Fibroblast of pulmonary artery (primary cell): Measurements from ENCODE around the gene SYTL3.
"Not testable (repeated sequence)": the region's sequence is repeated elsewhere in the genome, so short reads cannot be mapped to it uniquely, and the experiment has no call there.

ENCODE experiments used
- DNase-seq: peaks from one replicate; pipeline ENCODE4 v3.0.0-alpha.2; 2010; ENCODE audit warnings: low read depth
- H3K4me3 ChIP-seq: replicated peaks from 2 replicates; pipeline ENCODE4 v1.5.1; 2011; ENCODE audit warnings: low read depth, mild to moderate bottlenecking, control low read depth, low read length, moderate library complexity
- TF ChIP-seq, protein P1 (sequence below): IDR thresholded peaks from 2 replicates; pipeline ENCODE4 v1.5.1; 2011; ENCODE audit warnings: mild to moderate bottlenecking, control low read depth, low read length, inconsistent platforms; ENCODE audit errors: missing control alignments

Gene SYTL3

DNA sequence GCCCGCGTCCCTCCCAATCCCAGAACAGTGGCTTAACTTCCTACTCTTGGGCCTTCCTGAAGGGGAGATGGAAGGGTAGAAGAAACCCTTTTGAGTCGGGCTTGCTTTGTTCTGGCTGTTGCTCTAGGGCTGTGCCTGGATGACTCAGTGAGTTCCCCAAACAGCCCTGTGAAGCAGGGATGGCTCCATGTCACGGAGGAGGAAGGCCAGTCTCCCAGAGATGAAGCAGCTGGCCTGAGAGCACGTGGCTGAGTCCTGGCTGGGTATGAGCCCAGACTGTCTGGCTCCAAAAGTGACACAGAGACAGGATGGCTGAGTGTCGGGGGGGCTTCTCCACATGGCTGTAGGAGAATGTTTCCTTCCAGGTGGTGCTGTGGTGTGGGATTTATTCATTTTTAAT lies 4.6 kb downstream of the SYTL3 start:
- TF ChIP-seq, protein P1, sequence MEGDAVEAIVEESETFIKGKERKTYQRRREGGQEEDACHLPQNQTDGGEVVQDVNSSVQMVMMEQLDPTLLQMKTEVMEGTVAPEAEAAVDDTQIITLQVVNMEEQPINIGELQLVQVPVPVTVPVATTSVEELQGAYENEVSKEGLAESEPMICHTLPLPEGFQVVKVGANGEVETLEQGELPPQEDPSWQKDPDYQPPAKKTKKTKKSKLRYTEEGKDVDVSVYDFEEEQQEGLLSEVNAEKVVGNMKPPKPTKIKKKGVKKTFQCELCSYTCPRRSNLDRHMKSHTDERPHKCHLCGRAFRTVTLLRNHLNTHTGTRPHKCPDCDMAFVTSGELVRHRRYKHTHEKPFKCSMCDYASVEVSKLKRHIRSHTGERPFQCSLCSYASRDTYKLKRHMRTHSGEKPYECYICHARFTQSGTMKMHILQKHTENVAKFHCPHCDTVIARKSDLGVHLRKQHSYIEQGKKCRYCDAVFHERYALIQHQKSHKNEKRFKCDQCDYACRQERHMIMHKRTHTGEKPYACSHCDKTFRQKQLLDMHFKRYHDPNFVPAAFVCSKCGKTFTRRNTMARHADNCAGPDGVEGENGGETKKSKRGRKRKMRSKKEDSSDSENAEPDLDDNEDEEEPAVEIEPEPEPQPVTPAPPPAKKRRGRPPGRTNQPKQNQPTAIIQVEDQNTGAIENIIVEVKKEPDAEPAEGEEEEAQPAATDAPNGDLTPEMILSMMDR, result no peak
- H3K4me3 ChIP-seq, result no peak overlapping the region
- DNase-seq, result peak; percentile 92

DNA sequence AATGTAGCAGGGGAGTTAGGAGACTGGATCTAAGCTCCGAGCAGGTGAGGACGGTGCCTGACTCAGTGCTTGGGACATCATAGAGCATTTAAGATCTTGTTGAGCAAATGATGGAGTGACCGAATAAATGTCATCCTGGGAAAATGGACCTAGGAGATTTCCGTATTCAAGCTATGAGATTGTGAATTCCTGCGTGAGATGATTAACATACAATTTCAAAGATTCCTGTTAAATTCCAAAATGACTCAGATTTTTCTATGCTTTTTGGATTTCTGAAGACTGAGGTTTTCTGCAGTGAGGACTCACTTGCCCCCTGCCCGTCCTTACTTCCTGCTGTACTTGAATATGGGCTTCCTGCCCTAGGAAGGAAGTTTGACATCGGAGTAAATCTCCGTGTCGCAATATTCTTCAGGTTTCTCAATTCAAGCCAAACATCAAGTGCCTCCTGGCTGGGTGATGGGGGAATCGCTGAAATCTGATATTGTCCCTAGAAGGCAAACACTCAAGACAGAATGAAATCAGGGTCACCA lies 5.2 kb downstream of the SYTL3 start:
- DNase-seq, result peak; percentile 88
- TF ChIP-seq, protein P1, result no peak
- H3K4me3 ChIP-seq, result no peak overlapping the region

DNA sequence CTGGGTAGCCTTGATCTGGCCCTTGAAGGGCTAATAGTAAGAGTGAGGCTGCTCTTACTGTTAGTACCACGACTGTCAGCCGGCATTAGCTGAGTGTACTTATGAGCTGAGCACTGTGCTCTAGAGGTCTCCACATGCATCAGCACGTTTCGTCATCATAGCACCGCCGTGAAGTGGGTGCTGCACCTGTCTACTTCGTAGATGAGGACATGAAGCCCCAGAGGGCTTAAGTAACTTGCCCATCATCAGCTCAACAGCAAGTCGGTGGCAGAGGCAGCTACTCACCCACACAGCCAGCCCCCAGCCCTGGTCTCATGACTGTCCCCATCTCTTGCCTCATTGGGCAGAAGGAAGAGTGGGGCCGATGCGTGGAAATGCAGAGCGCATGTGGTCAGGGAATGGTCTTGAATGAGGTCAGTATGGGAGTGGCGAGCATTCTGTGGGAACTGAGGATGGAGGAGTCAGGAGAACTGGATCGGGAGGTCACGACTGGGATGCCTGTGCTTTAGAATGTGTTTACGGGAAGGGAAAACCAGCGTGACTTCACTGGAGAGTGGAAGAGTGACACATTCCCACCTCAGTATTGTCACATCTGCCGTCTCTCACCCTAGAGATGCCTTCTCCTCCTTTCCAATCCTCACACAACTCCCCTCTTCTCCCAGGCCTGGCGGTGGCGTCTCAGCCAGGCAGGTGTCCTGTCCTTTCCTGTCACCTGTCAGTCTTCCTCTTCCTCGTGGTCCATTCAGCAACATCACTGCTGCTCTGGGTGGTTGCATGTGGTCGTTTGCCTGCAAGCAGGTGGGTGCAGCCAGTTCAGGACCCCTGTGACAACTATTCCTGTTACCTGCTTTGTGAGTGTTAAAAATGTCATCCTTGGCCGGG lies 6.0 kb downstream of the SYTL3 start:
- TF ChIP-seq, protein P1, result no peak
- H3K4me3 ChIP-seq, result no peak overlapping the region
- DNase-seq, result no peak

DNA sequence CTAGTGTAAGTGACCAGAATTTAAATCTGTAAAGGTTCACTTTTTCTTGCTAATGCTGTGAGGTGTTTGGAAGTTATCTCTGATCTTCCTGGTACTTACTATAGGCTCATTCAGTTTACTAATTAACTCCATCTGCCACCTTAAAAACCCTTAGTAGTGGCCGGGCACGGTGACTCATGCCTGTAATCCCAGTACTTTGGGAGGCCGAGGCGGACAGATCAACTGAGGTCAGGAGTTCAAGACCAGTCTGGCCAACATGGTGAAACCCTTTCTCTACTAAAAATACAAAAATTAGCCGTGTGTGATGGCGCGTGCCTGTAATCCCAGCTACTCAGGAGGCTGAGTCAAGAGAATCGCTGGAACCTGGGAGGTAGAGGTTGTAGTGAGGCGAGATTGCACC lies 7.1 kb downstream of the SYTL3 start:
- DNase-seq, H3K4me3 ChIP-seq: not testable (repeated sequence)

DNA sequence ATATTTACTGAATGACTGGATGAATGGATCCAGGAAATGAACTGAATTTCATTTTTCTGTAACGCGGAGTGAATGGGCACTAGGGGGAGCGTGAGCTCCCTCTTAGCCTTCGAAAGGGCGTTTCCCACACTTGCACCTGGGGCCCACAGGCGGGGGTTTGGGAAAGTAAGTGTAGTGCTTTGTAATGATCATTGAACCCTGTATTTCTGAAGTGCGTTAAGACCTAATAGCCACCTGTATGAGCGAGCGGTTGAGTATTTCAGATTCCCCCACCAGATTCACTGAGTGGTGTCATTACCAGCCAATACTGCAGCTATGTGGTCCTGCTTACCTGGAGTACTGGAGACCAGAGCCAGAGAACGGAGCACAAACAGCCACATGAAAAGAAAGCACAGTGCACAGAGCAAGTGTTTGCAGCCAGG lies 10.5 kb downstream of the SYTL3 start:
- TF ChIP-seq, protein P1, result peak; percentile 56

DNA sequence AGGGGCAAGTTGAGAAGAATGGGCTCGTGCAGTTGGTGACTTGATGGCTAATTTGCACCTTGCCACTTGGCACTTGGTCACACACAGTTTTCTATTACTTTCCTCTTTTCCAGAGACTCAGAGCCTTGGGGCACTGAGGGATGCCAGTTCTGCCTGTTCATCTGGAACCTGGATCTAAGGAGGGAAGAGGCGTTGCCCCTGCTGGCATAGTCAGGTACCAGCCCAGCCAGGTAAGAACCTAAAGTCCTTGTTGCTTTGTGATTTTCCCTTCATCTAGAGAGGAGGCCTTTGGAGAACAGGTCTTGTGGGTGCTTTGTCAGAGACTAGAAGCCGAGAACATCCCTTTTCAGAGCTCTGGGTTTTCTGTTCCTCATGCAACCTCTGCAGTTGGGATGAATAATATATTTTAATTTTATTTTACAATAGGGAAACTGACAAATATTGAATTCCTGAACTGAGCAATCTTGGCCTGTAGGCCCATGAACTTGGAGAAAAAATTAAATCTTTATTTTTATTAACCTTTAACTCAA lies 11.4 kb downstream of the SYTL3 start:
- TF ChIP-seq, protein P1, result no peak
- DNase-seq, result no peak
- no peak overlapping the region for H3K4me3 ChIP-seq

More for the DNA sequence above, 10.5 kb downstream of the SYTL3 start:
- no peak overlapping the region for H3K4me3 ChIP-seq
- no peak for DNase-seq

DNA sequence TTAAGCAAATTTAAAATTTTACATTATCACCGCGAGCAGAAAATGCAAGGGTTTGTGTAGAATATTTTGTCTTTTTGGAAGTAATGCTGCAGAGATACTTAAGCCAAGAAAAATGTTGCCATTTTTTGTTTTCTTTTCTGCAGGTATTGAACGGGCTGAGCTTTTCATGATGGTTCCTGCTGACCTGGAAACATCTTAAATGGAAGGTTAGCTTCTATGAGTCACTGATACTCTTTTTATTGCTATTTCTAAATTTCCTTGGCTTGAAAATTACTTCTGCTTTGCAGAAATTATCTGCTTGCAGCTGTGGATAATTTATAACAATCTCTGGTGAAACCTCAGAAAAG lies 12.7 kb downstream of the SYTL3 start:
- no peak for DNase-seq
- TF ChIP-seq, protein P1, result no peak
- H3K4me3 ChIP-seq, result no peak overlapping the region
